HG02970 (cell line): ENCODE results near the gene EDIL3.

Experiments used
- ATAC-seq: cut with Tn5 transposase; IDR thresholded peaks from one replicate; pipeline ENCODE4 v1.9.1; 2021; ENCODE audit warnings: mild to moderate bottlenecking, moderate library complexity, moderate number of reproducible peaks; ENCODE audit not compliant: unreplicated experiment, low FRiP score

Gene EDIL3

DNA sequence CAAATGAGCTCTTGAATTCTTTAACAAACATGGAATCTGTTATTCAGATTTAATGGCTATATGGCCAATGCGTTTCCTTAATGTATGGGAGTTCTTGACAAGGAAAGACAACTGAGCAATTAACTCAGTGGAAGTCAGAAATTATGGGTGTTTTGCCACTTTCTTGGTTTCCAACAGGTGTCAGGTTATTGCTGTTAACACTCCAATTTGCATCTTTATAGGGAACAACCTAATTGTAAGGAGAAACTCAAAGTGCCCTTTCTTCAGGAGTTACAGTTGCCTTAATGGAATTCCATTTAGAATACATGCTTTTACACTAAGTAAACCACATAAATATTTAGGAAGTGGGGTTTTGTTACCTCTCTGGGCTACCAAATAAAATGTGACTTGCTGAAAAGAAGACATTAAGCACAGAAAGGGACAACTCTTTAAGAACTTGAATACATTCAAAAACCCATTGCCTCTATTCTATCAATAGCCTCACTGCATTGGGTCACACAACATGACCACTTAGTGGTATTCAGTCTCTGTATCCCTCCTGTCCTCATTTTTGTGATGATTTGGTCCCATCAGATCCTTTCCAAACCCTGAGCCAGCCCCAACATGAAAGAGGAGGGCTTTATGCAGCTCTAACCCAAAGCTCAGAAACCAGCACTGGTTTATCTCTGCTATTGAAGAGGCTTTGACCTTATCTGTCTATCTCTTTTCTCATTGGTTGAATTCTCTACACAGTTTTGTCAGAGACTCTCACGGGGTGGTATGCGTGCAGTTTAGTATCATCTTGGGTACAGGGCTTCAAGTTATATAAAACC is 118.7 kb downstream of the EDIL3 start:
- no peak for ATAC-seq

DNA sequence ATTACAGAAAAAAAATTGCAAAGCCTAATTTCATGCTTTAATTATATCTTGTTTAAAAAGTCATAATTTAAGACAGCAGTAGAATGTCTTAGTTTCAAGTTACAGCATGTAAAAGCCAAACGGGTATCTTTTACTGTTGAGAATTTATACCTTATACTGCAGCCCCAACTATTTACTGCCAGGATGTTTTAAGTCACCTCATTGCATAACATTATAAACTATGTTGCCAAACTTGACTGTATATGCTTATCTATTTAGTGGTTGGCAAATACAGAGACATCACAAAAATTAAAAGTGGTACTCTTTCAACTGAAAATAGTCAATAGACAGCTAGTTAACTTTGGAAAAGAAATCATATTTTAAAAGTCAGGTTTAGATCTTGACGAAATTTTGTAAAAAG is 119.5 kb downstream of the EDIL3 start:
- no peak for ATAC-seq

DNA sequence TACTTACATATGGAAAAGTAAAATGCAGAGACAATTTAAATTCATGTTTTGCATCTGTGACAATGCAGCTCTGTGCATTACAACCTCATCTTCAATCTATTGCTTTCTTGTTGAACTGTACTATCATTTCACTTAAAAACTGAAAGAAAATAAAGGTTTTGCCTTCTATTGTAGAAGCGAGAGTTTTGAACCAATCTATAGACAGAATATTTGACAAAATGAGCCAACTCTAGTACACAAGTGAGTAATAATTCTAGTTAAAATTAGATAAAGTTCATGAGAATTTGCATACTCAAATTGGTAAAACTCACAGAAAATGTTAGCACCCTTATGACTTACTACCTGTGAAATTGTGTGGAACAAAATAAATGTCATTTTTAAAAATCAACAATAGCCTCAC is 123.7 kb downstream of the EDIL3 start:
- ATAC-seq, result no peak

DNA sequence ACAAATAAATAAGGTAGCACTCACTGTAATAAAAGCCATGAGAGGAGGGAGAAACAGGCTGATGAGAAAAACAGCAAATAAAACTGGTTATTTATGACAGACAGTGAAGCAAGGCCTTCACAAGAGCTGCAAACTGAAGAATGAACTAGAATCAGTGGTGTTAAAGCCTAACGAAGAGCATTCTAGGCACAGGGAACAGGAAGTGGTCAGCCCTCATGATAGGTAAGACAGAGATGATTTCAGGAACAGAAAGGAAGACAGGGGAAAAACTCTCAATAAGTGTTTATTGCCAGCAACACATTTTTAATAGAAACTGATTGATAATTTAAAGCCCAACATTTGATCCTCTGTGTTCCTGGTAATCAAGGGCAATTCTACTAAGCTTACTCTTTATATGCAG is 124.5 kb downstream of the EDIL3 start:
- ATAC-seq, result no peak

DNA sequence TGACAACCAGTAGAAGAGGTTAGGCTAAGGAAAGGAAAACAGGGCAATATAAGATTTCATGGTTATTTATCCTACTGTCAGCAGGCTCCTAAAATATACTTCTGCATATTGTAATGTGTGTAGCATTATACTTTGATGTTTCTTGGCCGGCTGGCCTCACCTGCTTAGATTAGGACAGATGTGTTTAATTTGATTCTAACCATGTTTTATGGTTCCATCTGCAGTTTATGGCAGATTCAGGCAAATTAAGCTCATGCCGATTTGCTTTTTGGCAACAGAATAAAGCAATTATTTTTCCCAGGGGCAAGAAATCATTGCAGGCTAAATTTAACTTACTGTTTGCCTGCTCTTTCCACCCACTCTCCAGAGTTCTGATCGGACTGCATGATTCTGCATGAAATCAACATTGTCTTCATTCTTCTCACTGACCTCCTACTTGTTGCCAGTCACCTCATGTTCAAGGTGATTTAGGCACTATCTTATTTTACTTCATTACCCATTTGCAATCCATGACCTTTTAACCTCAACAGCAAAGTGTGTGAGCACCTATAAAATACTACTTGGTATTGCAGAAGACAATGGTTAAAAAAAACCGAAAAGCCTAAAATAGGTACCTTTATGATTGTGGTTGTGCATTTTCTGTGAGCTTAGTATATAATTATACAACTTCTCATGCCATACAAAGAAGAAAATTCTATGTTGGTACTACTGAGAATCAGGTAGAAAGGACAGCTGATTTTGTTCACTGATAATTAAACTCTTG is 125.2 kb downstream of the EDIL3 start:
- no peak for ATAC-seq

DNA sequence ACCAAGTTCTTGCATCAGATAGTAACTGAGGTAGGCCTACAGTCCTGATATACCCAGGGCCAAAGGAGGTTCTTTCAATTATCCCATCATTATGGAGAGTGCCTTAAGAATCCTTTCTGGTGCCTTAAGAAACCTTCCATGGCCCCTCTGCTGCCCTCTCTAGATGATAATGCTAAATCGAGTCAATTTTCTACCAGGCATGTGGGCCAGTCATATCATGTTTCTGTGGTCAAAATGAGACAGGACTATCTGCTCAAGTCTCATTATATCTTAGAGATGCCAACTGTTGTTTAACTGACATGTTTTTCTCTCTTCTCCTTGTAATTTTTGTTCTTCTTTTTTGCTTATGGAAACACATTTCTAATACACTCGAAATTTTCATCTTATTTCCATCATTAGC is 127.6 kb downstream of the EDIL3 start:
- no peak for ATAC-seq

DNA sequence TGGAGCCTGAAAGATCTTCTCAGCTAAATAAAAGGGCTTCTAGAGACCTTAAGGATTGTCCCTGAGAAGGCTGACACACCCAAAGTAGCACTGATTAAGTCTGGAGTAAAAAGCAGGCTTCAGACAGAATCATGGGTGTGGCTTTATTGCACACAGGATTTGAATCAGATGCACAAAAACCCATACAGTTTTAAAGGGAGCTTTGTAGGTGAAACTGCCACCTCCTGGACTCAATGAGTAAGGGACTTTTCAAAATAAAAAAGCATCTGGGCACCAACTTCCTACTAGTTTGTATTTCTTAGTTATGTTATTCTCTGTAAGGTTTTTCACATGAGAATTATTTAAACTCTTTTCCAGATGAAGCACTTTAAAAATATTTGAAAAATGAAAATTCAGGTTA is 129.4 kb downstream of the EDIL3 start:
- ATAC-seq, result no peak

DNA sequence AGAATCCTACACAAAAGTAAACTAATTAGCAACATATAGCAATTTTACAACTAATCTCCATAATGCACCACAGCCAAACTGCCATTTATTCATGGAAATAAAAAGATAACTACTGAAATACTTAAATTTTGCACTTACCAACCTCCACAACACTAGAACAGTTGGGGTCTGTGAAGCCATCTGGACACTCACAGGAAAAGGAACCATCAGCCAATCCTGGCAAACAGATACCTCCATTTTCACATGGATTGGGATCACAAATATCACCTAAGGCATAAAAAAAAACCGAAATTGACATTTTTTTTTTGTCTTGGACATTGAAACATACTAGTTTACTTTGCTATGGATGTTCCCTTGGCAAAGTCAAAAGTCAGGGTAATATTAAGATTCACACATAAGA is 130.7 kb downstream of the EDIL3 start:
- no peak for ATAC-seq

DNA sequence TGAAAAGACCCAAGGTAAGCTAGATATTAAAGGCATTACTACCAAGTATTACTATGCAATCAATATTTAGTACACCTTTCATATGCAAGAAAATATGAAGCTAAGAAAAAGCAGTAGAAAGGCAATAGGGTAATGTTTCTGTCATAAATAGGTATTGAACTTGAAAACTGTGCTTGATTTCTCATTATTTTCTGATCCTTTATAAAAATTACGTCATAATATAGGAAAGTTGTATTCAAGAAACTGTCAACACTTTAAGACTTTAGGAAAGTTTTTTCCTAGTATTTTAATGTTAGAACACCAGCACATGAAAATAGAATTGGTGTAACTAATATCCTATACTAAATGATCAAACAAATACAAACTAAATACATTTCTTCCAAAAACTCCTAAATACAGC is 133.2 kb downstream of the EDIL3 start:
- ATAC-seq, result no peak

DNA sequence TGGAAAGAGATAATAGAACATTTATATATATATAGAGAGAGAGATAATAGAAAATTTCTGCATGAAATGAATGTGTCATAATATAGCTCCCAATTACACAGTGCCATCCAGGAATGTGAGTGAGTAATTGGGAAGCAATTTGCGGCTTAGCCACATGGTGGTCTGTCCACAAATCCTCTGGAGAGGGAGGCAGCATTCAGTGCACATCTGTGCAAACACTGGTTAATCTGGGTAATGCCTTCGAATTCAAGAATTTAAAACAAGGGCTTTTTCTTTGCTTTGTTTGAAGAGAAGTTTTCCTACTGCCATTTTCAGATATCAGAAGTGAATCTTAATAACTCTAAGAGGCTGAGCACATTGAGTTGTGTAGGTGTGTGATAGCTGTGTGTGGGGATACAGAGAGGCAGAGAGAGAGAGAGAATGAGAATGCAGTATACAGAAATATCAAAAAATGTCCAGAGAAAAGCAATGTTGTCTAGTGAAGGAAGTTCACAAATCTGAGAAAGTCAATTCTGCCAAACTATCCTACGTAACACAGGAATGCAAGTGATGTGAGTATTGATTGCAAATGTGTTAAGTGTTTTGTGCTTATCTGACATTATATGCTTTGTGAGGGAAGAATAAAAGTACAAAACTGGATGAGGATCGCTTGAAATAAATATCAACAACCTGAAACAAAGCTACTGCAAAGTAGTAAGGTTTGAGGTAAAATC is 134.6 kb downstream of the EDIL3 start:
- no peak for ATAC-seq

DNA sequence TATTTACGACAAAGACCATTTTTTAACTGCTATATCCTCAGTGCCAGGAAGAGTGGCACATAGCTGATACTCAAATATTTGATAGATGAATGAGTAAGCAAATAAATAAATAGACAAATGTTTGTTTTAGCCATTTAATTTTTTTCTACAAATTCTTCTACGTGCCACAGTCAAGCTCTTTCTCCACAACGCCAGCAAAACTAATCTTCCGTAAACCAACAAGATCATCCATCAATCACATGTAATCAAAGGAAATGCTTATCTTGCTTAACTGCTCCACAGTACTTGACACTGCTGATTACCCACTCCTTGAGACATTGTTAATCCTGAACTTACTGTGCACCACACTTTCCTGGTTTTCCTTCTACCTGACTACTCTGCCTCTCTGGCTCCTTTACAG is 136.7 kb downstream of the EDIL3 start:
- ATAC-seq, result no peak

DNA sequence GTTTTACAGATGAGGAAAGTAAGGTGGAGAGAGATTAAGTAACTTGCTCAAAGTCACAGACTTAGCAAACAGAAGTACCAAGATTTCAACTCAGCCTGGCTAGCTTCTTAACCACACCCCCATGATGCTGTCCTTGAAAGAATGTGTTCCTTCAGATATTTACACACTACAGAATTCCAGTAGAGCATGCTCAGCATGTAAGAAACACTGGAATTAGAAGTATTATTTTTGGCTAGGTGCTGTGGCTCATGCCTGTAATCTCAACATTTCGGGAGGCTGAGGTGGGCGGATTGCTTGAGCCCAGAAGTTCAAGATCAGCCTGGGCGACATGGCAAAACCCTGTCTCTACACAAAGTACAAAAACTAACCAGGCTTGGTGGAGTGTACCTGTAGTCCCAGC is 142.4 kb downstream of the EDIL3 start:
- no peak for ATAC-seq

DNA sequence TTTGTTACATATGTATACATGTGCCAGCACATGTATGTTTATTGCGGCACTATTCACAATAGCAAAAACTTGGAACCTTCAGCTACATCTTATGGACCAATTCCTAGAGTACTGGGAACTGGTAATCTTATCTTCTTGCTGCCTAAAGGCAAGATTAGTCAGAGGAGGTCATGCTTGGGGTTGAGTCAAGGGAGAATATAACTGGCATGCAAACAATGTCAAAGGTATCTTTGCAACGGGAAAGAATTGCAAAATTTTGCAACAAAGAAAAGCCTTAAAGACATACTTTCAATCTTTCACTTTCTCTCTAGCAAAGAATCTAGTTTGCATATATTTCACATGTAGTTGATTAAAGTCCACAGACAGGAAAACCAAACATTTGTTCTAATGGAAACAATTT is 145.2 kb downstream of the EDIL3 start:
- ATAC-seq, result no peak

DNA sequence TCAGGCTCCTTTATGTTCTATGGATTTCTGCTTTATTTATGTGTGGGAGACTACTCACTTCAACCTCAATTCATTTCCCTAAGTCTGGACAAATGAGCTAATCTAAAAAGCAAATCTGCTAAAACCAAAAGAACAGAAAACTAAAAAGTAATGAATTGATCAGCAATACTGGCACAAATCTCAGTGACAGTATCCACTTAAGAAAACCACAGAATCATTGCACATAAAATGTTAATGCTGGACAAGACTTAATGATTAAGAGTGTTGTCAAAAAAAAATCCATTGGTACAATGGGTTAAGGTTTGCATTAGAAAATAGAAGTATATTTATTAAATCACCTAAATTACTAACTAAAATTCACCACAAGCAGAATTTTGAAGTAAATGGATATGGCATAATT is 147.6 kb downstream of the EDIL3 start:
- no peak for ATAC-seq

DNA sequence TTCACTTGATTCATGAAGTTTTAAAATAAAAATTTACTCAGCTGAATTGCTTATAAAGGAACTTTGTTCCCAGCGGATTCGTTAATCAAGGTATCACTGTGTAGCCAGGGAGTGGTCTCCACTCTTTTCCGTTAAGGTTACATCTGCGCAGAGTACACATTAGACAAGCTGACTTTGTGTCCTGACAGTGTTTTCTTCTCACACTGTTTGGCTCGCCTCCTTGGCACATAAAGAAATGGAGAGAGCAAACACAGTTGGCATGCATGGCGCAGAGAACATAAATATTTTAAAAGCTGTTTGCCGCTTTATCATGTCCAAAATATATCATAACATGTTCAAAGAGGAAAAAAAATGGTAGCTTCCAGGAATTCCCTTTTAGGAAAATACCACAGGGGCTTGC is 153.2 kb downstream of the EDIL3 start:
- no peak for ATAC-seq

DNA sequence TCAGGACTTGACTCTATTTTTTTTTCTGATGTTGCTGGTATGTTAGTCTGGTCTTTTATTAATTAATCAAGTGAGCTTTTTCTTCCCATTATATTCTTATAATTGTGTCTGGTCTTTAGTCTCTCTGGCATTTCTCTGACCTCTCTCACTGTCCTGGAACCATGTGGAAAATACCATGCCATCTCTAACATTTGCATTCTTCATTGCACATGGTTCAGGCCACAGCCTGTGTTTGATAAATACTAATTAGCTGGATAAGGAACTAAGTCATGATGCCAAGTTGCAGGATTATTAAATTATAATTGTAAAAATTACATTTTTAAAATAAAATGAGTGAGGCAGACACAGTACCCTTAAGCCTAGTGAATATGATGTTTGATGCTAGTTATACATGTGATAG is 155.6 kb downstream of the EDIL3 start:
- ATAC-seq, result no peak

DNA sequence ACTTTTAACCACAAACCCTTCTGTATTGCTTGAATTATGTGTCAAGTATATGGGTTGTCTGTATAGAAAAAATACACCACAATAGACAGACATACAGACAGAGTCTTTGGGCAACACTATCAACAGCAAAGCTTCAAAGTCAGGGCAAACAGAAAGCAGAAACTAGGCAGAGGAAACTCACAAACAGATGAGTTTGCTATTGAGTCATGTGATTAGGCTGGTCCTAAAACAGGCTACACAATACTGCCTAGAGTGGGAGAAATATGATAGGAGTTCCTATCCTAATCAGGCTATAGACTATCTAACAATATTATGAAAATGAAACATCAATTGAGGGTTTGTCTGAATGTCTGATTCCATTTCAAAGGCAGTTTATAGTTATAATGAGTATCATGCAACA is 156.4 kb downstream of the EDIL3 start:
- ATAC-seq, result no peak

DNA sequence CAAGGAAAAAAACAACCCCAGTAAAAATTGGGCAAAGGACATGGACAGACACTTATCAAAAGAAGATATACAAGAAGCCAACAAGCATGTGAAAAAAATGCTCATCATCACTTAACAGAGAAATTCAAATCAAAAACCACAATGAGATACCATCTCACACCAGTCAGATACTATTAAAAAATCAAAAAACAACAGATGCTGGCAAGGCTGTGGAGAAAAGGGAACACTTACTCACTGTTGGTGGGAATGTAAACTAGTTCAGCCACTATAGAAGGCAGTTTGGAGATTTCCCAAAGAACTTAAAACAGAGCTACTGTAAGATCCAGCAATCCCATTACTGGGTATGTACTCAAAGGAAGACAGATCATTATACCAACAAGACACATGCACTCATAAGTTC is 157.4 kb downstream of the EDIL3 start:
- no peak for ATAC-seq

DNA sequence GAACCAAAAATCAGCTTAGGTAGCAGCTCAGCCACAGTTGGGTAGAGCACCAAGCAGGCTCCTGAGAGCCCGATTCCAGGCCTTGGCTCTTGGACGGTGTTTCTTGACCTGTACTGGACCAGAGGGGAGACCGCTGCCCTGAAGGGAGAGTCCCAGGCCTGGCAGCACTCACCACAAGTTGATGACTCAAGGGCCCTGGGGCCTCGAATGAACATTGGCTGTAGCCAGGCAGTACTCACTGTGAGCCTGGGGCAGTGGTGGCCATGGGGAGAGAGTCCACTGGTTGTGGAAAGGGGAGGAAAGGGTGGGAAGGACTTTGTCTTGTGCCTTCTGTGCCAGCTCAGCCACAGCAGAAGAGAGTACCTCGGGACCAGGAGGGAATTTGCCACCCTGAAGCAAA is 166.1 kb downstream of the EDIL3 start:
- ATAC-seq, result no peak

DNA sequence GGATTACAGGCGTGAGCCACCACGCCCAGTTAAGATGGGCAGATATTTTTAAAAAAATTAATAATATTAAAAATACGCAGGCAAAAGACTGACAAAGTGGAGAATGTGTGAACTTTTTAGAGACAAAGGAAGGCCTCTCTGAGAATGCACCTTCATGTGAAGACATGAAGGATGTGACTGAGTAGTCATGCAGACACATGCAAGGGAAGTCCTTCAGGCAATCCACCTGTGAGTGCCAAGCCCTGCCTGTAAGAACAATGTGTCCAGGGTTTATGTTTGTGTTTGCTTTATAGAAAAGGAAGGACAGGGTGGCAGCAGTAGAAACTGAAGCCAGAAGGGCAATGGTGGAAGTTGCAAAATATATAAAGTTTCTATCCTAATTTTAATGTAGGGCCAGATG is 169.2 kb downstream of the EDIL3 start:
- ATAC-seq, result no peak

DNA sequence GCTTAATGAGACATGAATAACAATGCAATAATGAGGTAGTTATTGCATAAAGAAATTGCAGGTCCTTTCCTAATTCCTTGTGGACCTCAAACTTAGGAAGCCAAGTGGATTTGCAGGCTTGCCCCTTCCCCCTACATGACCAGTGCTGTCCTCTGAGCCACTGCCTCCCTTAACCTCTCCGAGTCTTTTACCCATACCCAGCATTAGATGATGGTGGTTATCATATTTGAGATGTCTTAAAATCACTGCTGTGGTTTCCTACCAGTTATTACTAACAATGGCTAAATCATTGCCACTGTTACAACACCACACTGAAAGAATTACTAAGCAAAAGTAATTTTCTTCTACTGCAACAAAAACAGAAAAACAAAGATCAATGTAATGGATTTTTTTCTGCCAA is 170.8 kb downstream of the EDIL3 start:
- ATAC-seq, result no peak
